ENCODE measurements around the gene NTHL1.

Gene NTHL1

GRCh38 chr16:2063861-2064260, 16.2 kb upstream of the NTHL1 start:
- DNase-seq (ENCODE audit: low read depth): no peak

- DNase-seq (ENCODE audit: low read depth): no peak
Observed at GRCh38 chr16:2062801-2063200, 15.2 kb upstream of the NTHL1 start.

- no peak for DNase-seq (ENCODE audit: low read depth)
Observed at GRCh38 chr16:2061526-2061925, 13.9 kb upstream of the NTHL1 start.

- DNase-seq (ENCODE audit: low read depth): no peak
Observed at GRCh38 chr16:2061023-2061422, 13.4 kb upstream of the NTHL1 start.

GRCh38 chr16:2060346-2060745, 12.7 kb upstream of the NTHL1 start:
- DNase-seq (ENCODE audit: low read depth): no peak

- DNase-seq (ENCODE audit: low read depth): no peak
Observed at GRCh38 chr16:2058872-2059271, 11.2 kb upstream of the NTHL1 start.

- no peak for DNase-seq (ENCODE audit: low read depth)
Observed at GRCh38 chr16:2058420-2058819, 10.8 kb upstream of the NTHL1 start.

GRCh38 chr16:2057438-2057837, 9.8 kb upstream of the NTHL1 start:
- no peak for DNase-seq (ENCODE audit: low read depth)

GRCh38 chr16:2056681-2057407, 9.2 kb upstream of the NTHL1 start:
- DNase-seq (ENCODE audit: low read depth): peak; percentile 15

- DNase-seq (ENCODE audit: low read depth): peak; percentile 35
Observed at GRCh38 chr16:2056077-2056476, 8.4 kb upstream of the NTHL1 start.

GRCh38 chr16:2054543-2055245, 7.1 kb upstream of the NTHL1 start:
- DNase-seq (ENCODE audit: low read depth): no peak

- no peak for DNase-seq (ENCODE audit: low read depth)
Observed at GRCh38 chr16:2053897-2054296, 6.3 kb upstream of the NTHL1 start.

GRCh38 chr16:2053211-2053610, 5.6 kb upstream of the NTHL1 start:
- no peak for DNase-seq (ENCODE audit: low read depth)

- no peak for DNase-seq (ENCODE audit: low read depth)
Observed at GRCh38 chr16:2048116-2048543, 496 bp upstream of the NTHL1 start.

- DNase-seq (ENCODE audit: low read depth): no peak
Observed at GRCh38 chr16:2046893-2047329, 723 bp downstream of the NTHL1 start.

- no peak for DNase-seq (ENCODE audit: low read depth)
Observed at GRCh38 chr16:2045965-2046892, 1.4 kb downstream of the NTHL1 start.

- no peak for DNase-seq (ENCODE audit: low read depth)
Observed at GRCh38 chr16:2044541-2044940, 3.1 kb downstream of the NTHL1 start.

- DNase-seq (ENCODE audit: low read depth): no peak
Observed at GRCh38 chr16:2043667-2044451, 3.8 kb downstream of the NTHL1 start.

- no peak for DNase-seq (ENCODE audit: low read depth)
Observed at GRCh38 chr16:2042986-2043666, 4.5 kb downstream of the NTHL1 start.

- no peak for DNase-seq (ENCODE audit: low read depth)
Observed at GRCh38 chr16:2042171-2042985, 5.3 kb downstream of the NTHL1 start.

All from EH (cell line).